Colonic mucosa (tissue), 4 donors: ENCODE data around the gene TTC22. TPM values are rescaled to one million over a fixed set of nuclear protein-coding genes. Genes with fewer than 3 reads are reported as not detected.

Experiments used
- DNase-seq: peaks from one replicate; pipeline ENCODE4 v3.0.0-alpha.2; 2020
- H3K27ac ChIP-seq: fragments of 200-600 bp; one replicate; pipeline ENCODE4 v1.8.0; 2021
- H3K27me3 ChIP-seq: fragments of 200-600 bp; one replicate; pipeline ENCODE4 v1.8.0; 2021
- H3K36me3 ChIP-seq: fragments of 200-600 bp; one replicate; pipeline ENCODE4 v1.8.0; 2021
- H3K4me1 ChIP-seq: fragments of 200-600 bp; one replicate; pipeline ENCODE4 v1.8.0; 2021; ENCODE audit warnings: mild to moderate bottlenecking
- H3K4me3 ChIP-seq: fragments of 200-600 bp; one replicate; pipeline ENCODE4 v1.8.0; 2021
- H3K9ac ChIP-seq, 2 donors: one replicate each; pipeline ENCODE4 v1.7.0; 2013; ENCODE audit warnings: control low read depth in 2 of 2, low read depth in 2 of 2, low read length in 2 of 2
- H3K9me3 ChIP-seq: fragments of 200-600 bp; one replicate; pipeline ENCODE4 v1.8.0; 2021
- CTCF ChIP-seq: fragments of 200-600 bp; IDR thresholded peaks from one replicate; pipeline ENCODE4 v1.8.0; 2022; ENCODE audit warnings: antibody characterized with exemption, mild to moderate bottlenecking
- intact Hi-C: fragments of 100-400 bp; cut with DNase I; formaldehyde crosslinking; loops from one replicate; pipeline ENCODE4 v1.14.1; 2022
- total RNA-seq, 2 donors: library from RNA; stranded (reverse); fragmentation: NEBNext Ultra II Directional in 1 of 2; extraction: Animal tissue kit (Norgen Biotek cat#: 25700) in 1 of 2; gene quantifications; one replicate each; pipeline ENCODE4 v1.2.1, GENCODE V29; 2021
- donor health status: healthy.
- donor health status: DM: no; HTN: no; CAD: no.
- donor health status: DM: no; HTN: no; CAD: no.

The TTC22 gene
- total RNA-seq, 2 donors from 2014 or later = 52.4 to 80.6 TPM

GRCh38 chr1:54795356-54795665 lies 5.8 kb downstream of the TTC22 start:
- Histone ChIP-seq H3K4me1 (peaks cover 38% of the 10 kb centered on the region), H3K27me3 (no peaks in the 10 kb centered on the region), H3K27ac (peak overlapping the region; percentile 87), H3K36me3 (no peaks in the 10 kb centered on the region), H3K9ac (peak overlapping the region; percentile 52 to 84), H3K4me3 (no peak overlapping the region), H3K9me3 (no peaks in the 10 kb centered on the region)
- no peak for DNase-seq
- intact Hi-C loops = no loop called here
- no peak for TF ChIP-seq CTCF

- Histone ChIP-seq H3K9me3 (no peaks in the 10 kb centered on the region), H3K9ac (peak overlapping the region; percentile 52 to 84), H3K36me3 (no peaks in the 10 kb centered on the region), H3K4me3 (no peak overlapping the region), H3K27ac (peak overlapping the region; percentile 87), H3K4me1 (peaks cover 38% of the 10 kb centered on the region), H3K27me3 (no peaks in the 10 kb centered on the region)
- no peak for TF ChIP-seq CTCF
- peak; percentile 84 for DNase-seq
- intact Hi-C loops = no loop called here
Observed at GRCh38 chr1:54794451-54795355, 6.4 kb downstream of the TTC22 start.

- intact Hi-C loops = no loop called here
- Histone ChIP-seq H3K9me3 (no peaks in the 10 kb centered on the region), H3K4me1 (peaks cover 26% of the 10 kb centered on the region), H3K27ac (no peak overlapping the region), H3K36me3 (no peaks in the 10 kb centered on the region), H3K27me3 (no peaks in the 10 kb centered on the region), H3K9ac (no peak overlapping the region), H3K4me3 (no peak overlapping the region)
- no peak for TF ChIP-seq CTCF
- DNase-seq = no peak
Observed at GRCh38 chr1:54792686-54793282, 8.3 kb downstream of the TTC22 start.

DNA sequence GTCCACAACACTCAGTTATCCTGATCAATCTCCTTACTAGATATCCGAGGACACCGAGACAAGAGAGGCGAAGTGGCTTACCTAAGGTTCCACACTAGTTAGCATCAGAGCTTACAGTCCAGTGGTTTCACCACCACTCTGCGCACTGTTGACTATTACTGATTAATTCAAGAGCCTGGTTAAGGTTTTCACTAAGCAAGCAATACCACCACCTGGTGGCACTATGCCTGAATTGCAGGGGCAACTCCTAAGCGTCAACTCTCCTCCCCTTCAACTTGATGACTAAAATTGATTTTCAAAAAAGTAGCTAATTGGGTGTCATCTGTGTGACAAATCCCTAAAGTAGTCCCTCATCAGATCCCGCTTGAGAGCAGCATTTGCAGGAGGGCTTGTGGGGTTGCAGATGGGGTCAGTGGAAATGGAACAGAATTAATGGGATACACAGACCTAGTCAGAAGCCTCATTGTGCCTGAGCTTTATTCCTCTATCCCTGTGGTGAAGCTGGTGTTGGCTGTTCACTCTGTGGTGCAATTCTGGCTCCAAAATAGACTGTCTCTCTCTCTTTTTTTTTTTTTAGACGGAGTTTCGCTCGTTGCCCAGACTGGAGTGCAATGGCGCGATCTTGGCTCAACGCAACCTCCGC lies 9.1 kb downstream of the TTC22 start:
- H3K9ac ChIP-seq = no peak overlapping the region
- no peak overlapping the region for H3K4me3 ChIP-seq
- DNase-seq = peak; percentile 68
- no peaks in the 10 kb centered on the region for H3K27me3 ChIP-seq
- H3K27ac ChIP-seq = no peak overlapping the region
- peak; percentile 56 for TF ChIP-seq CTCF
- no peaks in the 10 kb centered on the region for H3K9me3 ChIP-seq
- intact Hi-C loops = no loop called here
- peaks cover 26% of the 10 kb centered on the region for H3K4me1 ChIP-seq
- H3K36me3 ChIP-seq = no peaks in the 10 kb centered on the region

GRCh38 chr1:54788459-54788858 lies 12.7 kb downstream of the TTC22 start:
- no peak for TF ChIP-seq CTCF
- Histone ChIP-seq H3K36me3 (no peaks in the 10 kb centered on the region), H3K4me3 (no peak overlapping the region), H3K27ac (no peak overlapping the region), H3K9me3 (no peaks in the 10 kb centered on the region), H3K9ac (no peak overlapping the region), H3K27me3 (no peaks in the 10 kb centered on the region), H3K4me1 (peaks cover 3% of the 10 kb centered on the region)
- intact Hi-C loops = no loop called here
- no peak for DNase-seq
